Measurements from ENCODE around the gene CLCN2. TPM values are rescaled to one million over a fixed set of nuclear protein-coding genes. Genes with fewer than 3 reads are reported as not detected.

Gene CLCN2
- polyA plus RNA-seq, 2 of the 4 experiments (the other 2 are of a cell fraction): 2.2 to 5.4 TPM

DNA sequence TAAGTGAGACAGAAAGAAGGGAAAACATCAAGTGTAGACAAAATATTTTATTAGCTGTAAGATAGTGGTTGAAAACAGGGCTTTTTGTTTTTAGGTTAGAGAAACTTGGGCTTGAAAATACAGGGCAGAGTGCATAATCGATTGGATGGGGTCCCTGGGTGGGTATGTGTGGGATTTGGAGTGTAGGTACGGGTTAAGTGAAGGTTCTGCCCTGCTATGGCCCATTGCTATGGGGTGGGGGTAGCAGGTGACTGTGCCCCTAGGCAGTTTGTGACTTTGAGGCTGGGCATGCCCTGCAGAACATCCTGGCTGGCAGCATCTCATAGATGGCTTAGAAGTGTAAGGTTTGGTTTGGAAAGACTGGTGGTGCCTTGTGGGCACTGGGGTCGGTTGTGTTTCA lies 27.7 kb downstream of the CLCN2 start (continued):
- TF ChIP-seq, protein P1, sequence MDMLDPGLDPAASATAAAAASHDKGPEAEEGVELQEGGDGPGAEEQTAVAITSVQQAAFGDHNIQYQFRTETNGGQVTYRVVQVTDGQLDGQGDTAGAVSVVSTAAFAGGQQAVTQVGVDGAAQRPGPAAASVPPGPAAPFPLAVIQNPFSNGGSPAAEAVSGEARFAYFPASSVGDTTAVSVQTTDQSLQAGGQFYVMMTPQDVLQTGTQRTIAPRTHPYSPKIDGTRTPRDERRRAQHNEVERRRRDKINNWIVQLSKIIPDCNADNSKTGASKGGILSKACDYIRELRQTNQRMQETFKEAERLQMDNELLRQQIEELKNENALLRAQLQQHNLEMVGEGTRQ (IDR thresholded peaks at IDR 0.05): no peak
- TF ChIP-seq JUNB (IDR thresholded peaks at IDR 0.05): no peak
- TF ChIP-seq, protein P2, sequence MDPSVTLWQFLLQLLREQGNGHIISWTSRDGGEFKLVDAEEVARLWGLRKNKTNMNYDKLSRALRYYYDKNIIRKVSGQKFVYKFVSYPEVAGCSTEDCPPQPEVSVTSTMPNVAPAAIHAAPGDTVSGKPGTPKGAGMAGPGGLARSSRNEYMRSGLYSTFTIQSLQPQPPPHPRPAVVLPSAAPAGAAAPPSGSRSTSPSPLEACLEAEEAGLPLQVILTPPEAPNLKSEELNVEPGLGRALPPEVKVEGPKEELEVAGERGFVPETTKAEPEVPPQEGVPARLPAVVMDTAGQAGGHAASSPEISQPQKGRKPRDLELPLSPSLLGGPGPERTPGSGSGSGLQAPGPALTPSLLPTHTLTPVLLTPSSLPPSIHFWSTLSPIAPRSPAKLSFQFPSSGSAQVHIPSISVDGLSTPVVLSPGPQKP (IDR thresholded peaks at IDR 0.05; ENCODE audit: low read depth, low read length): no peak
- no peak for TF ChIP-seq ZSCAN20 (CRISPR knock-in tag; IDR thresholded peaks at IDR 0.05)
- no peak for TF ChIP-seq MAFK (IDR thresholded peaks at IDR 0.05; ENCODE audit: partially characterized antibody)
- TF ChIP-seq, protein P3, sequence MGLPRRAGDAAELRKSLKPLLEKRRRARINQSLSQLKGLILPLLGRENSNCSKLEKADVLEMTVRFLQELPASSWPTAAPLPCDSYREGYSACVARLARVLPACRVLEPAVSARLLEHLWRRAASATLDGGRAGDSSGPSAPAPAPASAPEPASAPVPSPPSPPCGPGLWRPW (IDR thresholded peaks at IDR 0.05): no peak

DNA sequence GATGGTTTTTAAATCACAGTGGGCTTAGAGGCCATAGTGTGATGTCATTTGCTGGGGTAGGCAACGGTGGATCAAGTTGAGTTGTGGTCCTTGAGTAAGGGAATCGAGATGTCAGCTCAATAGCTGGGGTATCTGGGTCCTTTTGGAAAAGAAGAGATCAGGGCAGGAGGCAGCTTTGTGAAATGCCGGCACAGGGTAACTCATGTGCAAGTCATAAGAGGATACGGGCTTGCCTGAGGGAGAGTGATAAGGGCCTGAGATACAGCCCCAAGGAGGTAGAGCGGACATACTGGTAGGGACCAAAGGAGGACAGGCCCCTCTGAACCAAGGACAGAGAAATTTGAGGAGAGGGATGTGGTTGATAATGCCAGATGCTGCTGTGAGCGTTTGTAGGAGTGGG lies 28.2 kb downstream of the CLCN2 start:
- ATAC-seq (no peak), DNase-seq (ENCODE audit: low read depth in 1 of 2, low spot score in 1 of 2) (no peak), FAIRE-seq (no peak)
- H3K4me1 ChIP-seq: peaks cover 54% of the 10 kb centered on the region; the same call in 2 of the 3 replicates
- peak overlapping the region in 1 of 2 experiments; percentile 15; a peak in 2 of 6 replicates for H3K27ac ChIP-seq
- WGBS (ENCODE audit: missing lambda C conversion rate): 91% methylated on average over 6 of the region's 6 CpGs
- no peak overlapping the region for H3K4me2 ChIP-seq
- ChIA-PET CTCF (no interaction called here), POLR2A (no interaction called here)
- no peak overlapping the region for H3K4me3 ChIP-seq
- TF ChIP-seq MAZ (IDR thresholded peaks at IDR 0.05; ENCODE audit: borderline replicate concordance, low read depth, low read length) (no peak), SREBF2 (IDR thresholded peaks at IDR 0.05) (no peak), ZNF302 (CRISPR knock-in tag; IDR thresholded peaks at IDR 0.05) (no peak), HOXA7 (CRISPR knock-in tag; IDR thresholded peaks at IDR 0.05) (no peak), TP53 (CRISPR knock-in tag; IDR thresholded peaks at IDR 0.05) (no peak), ZFP36 (IDR thresholded peaks at IDR 0.05; ENCODE audit: borderline replicate concordance, partially characterized antibody) (no peak), EHMT2 (IDR thresholded peaks at IDR 0.05; ENCODE audit: low read depth) (no peak)
- TF ChIP-seq, protein P4, sequence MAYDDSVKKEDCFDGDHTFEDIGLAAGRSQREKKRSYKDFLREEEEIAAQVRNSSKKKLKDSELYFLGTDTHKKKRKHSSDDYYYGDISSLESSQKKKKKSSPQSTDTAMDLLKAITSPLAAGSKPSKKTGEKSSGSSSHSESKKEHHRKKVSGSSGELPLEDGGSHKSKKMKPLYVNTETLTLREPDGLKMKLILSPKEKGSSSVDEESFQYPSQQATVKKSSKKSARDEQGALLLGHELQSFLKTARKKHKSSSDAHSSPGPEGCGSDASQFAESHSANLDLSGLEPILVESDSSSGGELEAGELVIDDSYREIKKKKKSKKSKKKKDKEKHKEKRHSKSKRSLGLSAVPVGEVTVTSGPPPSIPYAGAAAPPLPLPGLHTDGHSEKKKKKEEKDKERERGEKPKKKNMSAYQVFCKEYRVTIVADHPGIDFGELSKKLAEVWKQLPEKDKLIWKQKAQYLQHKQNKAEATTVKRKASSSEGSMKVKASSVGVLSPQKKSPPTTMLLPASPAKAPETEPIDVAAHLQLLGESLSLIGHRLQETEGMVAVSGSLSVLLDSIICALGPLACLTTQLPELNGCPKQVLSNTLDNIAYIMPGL (CRISPR knock-in tag; IDR thresholded peaks at IDR 0.05; ENCODE audit: borderline replicate concordance): no peak
- no peaks in the 10 kb centered on the region for H3K9me3 ChIP-seq

DNA sequence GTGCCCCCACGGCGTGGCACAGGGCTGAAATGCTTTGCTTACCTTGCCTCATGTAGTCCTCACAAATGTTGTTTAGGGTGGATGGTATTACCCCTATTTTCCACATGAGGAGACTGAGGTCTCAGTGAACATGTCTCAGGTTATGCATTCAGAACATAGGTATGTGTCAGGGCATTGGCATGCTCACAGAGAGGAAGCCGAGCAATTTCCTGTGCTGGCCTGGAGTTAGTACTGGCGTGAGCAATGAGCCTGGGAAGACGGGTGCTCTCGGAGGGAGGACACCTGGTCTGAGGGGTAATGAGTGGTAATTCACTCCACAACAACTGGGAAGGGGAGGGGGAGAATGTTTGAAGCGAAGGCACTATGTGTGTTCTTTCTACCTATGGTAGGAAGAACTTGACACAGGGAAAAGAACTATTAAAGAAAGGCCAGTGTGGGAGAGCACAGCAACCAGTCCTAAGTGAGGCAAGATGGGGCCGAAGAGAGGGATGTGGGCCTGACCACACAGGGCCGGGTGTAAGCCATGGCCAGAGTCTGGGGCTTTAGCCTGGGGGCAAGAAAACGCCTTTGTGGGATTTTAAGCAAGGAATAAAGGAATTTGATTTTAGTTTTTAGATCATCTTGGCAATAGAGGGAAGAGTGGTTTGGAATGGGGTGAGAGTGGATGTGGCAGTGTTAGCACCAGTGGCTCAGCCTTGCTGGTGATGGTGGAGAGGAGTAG lies 28.9 kb downstream of the CLCN2 start:
- H3K4me2 ChIP-seq: no peak overlapping the region
- ATAC-seq: no peak
- ChIA-PET POLR2A (no interaction called here), CTCF (no interaction called here)
- peaks cover 54% of the 10 kb centered on the region; the same call in 2 of the 3 replicates for H3K4me1 ChIP-seq
- H3K9me3 ChIP-seq: no peaks in the 10 kb centered on the region
- no peak overlapping the region for H3K4me3 ChIP-seq
- 66% methylated on average over 10 of the region's 10 CpGs for WGBS (ENCODE audit: missing lambda C conversion rate)
- no peak for FAIRE-seq
- peak overlapping the region in 1 of 2 experiments; percentile 16; a peak in 2 of 6 replicates for H3K27ac ChIP-seq
- TF ChIP-seq POLR2AphosphoS2 (conservative IDR thresholded peaks at IDR 0.05; ENCODE audit: low read length): 0 out of 2 replicates have a peak, but pooled peaks have one; percentile 13
- TF ChIP-seq CHD2 (IDR thresholded peaks at IDR 0.05; ENCODE audit: low read length, partially characterized antibody): no peak
- TF ChIP-seq JUN (IDR thresholded peaks at IDR 0.05): 0 out of 5 replicates have a peak, but pooled peaks of 1 of the 2 experiments have one; percentile 16
- no peak for DNase-seq (ENCODE audit: low read depth in 1 of 2, low spot score in 1 of 2)

Measured in A549 (cell line).